ENCODE results near the gene LIME1.
"Not testable (repeated sequence)": the region's sequence is repeated elsewhere in the genome, so short reads cannot be mapped to it uniquely, and the experiment has no call there.

The LIME1 gene

GRCh38 chr20:63707558-63708300, 28.7 kb upstream of the LIME1 start, which contains the start of the genes ARFRP1 and ZGPAT:
Gene ARFRP1, minus strand, starts transcription at chr20:63707976. Its CDS starts 885 bp downstream, at chr20:63707091.
Gene ZGPAT, plus strand, starts transcription at chr20:63708039. Its CDS starts 542 bp downstream, at chr20:63708581.
- DNase-seq (ENCODE audit: low spot score): peak; percentile 89

DNA sequence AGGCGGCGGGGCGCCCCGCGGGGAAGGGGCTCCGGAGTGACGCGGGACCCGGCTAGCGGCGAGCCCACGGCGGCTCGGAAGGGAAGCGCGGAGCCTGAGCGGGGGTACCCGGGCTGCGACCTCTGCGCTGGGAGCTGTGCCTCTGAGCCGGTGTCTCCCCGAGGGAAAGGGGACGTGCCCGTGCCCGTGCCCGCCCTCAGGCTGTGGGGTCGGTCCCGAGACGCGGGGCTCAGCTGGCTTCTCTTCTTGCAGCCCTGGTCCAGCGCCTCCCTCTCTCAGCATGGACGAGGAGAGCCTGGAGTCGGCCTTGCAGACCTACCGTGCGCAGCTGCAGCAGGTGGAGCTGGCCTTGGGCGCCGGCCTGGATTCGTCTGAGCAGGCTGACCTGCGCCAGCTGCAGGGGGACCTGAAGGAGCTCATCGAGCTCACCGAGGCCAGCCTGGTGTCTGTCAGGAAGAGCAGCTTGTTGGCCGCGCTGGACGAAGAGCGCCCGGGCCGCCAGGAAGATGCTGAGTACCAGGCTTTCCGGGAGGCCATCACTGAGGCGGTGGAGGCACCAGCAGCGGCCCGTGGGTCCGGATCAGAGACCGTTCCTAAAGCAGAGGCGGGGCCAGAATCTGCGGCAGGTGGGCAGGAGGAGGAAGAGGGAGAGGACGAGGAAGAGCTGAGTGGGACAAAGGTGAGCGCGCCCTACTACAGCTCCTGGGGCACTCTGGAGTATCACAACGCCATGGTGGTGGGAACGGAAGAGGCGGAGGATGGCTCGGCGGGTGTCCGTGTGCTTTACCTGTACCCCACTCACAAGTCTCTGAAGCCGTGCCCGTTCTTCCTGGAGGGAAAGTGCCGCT, 27.9 kb upstream of the LIME1 start:
- no peak for DNase-seq (ENCODE audit: low spot score)

DNA sequence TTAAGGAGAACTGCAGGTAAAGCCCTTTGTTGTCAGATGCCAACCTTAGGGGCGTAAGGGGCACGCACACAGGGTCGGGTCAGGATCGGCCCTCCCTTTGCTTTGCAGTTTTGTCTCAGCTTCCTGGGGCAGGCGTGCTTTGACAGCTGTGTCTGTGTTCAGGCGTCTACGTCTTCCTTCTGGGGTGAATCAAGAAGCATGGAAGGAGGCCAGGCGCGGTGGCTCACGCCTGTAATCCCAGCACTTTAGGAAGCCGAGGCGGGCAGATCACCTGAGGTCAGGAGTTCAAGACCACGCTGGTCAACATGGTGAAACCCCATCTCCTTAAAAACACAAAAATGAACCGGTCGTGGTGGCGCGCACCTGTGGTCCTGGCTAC, 27.3 kb upstream of the LIME1 start:
- no peak for DNase-seq (ENCODE audit: low spot score)

- no peak for DNase-seq (ENCODE audit: low spot score)
These were observed 25.3 kb upstream of the LIME1 start for GRCh38 chr20:63711085-63711645.

DNA sequence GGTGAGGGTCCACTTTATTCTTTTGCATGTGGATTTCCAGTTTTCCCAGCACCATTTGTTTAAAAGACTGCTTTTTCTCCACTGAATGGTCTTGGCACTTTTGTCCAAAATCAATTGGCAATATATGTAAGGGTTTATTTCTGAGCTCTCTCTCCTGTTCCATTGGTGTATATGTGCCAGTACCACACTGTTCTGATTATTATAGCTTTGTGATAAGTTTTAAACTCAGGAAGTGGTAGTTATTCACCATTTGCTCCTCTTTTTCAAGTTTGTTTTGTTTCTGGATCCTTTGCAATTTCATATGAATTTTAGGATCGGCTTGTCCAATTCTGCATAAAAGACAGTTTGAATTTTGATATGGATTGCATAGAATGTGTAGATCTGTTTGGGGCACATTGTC, 24.3 kb upstream of the LIME1 start:
- no peak for DNase-seq (ENCODE audit: low spot score)

GRCh38 chr20:63714858-63715257, 21.6 kb upstream of the LIME1 start:
- DNase-seq (ENCODE audit: low spot score): no peak

DNA sequence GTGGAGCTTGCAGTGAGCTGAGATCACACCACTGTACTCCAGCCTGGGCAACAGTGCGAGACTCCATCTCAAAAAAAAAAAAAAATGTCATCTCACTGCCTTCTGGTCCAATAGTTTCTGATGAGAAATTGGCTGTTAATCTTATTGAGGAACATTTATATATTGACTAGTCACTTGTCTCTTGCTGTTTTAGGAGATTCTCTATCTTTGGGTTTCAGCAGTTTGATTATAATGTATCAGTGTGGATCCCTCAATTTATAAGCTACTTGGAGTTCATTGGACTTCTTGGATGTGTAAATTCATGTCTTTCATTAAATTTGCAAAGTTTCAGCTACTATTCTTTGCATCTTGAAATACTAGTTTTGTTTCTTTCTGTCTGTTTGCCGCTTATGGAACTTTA, 17.5 kb upstream of the LIME1 start:
- no peak for DNase-seq (ENCODE audit: low spot score)

DNA sequence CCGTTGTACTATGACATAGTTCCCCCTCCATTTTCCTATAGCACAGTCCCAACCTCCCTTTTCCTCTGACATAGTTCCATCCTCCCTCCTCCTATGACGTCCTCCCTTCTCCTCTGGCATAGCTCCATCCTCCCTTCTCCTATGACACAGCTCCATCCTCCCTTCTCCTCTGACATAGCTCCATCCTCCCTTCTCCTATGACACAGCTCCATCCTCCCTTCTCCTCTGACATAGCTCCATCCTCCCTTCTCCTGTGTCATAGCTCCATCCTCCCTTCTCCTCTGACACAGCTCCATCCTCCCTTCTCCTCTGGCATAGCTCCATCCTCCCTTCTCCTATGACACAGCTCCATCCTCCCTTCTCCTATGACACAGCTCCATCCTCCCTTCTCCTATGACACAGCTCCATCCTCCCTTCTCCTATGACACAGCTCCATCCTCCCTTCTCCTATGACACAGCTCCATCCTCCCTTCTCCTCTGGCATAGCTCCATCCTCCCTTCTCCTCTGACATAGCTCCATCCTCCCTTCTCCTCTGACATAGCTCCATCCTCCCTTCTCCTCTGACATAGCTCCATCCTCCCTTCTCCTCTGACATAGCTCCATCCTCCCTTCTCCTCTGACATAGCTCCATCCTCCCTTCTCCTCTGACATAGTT, 13.4 kb upstream of the LIME1 start:
- DNase-seq (ENCODE audit: low spot score): not testable (repeated sequence)

- DNase-seq (ENCODE audit: low spot score): not testable (repeated sequence)
These were observed 6.2 kb upstream of the LIME1 start for GRCh38 chr20:63730189-63730733.

GRCh38 chr20:63731410-63731809, 5.1 kb upstream of the LIME1 start:
- no peak for DNase-seq (ENCODE audit: low spot score)

GRCh38 chr20:63732118-63733095, 4.1 kb upstream of the LIME1 start:
- DNase-seq (ENCODE audit: low spot score): no peak

DNA sequence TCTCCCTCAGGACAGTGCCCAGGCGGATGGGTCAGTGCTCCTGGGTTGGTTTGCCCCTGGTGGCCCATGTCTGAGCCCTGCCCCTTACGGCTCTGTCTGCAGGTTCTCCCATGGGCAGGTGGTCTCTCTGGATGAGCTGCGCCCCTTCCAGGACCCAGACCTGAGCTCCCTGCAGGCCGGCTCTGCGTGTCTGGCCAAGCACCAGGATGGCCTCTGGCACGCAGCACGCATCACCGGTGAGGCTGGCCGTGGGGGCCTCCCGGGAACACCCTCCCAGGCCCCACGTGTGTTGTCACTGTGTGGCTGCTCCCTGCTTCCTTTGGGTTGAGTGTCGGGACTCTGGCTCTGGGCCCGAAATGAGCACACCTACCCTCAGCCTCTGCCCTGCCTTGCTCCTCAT, 3.3 kb upstream of the LIME1 start:
- DNase-seq (ENCODE audit: low spot score): no peak

GRCh38 chr20:63733579-63734081, 2.8 kb upstream of the LIME1 start:
- DNase-seq (ENCODE audit: low spot score): no peak

DNA sequence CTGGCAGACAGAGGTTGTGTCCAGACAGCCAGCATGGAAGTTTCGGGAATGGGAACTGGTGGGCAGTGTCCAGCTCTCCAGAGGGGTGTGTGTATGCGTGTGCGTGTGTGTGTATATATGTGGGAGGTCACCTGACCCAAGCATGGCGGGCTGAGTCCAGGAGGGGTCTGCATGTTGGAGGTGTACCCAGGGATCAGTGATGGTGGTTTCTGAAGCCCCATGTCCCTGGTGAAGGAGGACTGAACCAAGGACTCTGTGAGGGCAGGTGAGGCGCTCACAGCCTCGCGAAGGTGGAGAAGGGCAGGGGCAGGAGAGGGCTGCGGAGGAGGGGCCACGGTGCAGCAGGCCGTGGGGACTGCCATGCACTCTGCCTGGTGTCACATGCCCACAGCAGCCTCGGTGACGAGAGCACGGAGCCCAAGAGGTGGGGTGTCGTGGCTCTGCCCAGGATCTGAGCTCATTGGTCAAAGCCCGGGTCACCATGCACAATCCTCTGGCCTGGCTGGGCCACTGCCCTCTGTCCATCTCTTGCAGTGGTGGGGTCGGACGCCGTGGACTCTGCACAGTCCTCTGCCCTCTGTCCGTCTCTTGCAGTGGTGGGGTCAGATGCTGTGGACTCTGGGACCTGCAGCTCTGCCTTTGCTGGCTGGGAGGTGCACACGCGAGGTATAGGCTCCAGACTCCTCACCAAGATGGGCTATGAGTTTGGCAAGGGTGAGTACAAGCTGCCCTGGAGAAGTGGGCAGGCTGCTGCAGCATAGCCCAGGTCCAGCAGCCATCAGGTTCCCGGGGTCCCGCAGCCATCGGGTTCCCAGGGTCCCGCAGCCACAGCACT, 2.1 kb upstream of the LIME1 start:
- no peak for DNase-seq (ENCODE audit: low spot score)

DNA sequence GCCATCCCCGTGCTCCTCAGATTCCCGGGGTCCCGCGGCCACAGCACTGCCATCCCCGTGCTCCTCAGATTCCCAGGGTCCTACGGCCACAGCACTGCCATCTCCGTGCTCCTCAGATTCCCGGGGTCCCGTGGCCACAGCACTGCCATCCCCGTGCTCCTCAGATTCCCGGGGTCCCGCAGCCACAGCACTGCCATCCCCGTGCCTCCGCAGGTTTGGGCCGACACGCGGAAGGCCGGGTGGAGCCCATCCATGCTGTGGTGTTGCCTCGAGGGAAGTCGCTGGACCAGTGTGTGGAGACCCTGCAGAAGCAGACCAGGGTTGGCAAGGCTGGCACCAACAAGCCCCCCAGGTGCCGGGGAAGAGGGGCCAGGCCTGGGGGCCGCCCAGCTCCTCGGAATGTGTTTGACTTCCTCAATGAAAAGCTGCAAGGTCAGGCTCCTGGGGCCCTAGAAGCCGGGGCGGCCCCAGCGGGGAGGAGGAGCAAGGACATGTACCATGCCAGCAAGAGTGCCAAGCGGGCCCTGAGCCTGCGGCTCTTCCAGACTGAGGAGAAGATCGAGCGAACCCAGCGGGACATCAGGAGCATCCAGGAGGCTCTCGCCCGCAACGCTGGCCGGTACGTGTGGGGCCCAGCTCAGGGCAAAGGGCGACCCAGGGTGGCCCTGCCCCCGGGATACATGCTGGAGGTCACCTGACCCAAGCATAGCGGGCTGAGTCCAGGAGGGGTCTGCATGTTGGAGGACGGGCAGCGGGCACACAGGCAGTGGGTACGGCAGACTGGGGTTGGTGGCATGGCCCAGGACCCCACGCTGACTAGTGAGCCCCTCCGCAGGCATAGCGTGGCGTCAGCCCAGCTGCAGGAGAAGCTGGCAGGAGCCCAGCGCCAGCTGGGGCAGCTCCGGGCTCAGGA, 1.3 kb upstream of the LIME1 start:
- no peak for DNase-seq (ENCODE audit: low spot score)

- peak; percentile 11 for DNase-seq (ENCODE audit: low spot score)
These were observed 630 bp downstream of the LIME1 start for GRCh38 chr20:63736893-63737694.

DNA sequence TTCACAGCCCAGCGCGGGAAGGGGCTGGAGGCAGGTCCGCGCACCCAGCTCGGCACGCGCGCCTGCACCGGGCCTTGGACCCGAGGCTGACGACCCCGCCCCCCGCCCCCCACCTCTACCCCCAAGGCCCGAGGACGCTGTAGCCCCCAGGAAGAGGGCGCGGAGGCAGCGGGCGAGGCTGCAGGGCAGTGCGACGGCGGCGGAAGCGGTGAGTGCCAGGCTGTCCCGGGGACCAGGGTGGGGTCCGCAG, 1.2 kb downstream of the LIME1 start:
- no peak for DNase-seq (ENCODE audit: low spot score)

All from hematopoietic multipotent progenitor cell treated with erythropoietin and hydrocortisone succinate and interleukin-3 and kit ligand, for 15 days (in vitro differentiated cells).